ENCODE data around the gene P3H1.

The P3H1 gene

DNA sequence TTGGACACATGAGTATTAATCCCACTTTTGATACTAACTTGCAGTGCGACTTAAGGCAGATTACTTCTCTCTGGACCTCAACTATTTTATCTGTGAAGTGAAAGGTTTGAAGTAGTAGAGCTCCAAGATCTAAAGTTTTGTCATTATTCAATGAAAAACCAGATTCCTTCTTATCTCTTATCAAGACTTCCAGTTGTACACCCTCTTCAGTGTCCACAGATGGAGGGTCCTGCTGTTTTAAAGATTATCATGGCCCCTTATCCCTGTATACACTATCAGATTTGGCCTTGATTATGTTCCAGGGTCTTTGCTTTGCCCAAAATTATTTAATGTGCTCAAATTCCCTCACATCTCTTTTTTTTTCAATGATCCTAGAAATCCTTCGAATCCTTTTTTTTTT is 1.3 kb upstream of the P3H1 start:
- Histone ChIP-seq H3K27ac (ENCODE audit: low read length) (no peak overlapping the region), H3K27me3 (ENCODE audit: control insufficient read depth, insufficient read depth, low read length) (no peaks in the 10 kb centered on the region)

DNA sequence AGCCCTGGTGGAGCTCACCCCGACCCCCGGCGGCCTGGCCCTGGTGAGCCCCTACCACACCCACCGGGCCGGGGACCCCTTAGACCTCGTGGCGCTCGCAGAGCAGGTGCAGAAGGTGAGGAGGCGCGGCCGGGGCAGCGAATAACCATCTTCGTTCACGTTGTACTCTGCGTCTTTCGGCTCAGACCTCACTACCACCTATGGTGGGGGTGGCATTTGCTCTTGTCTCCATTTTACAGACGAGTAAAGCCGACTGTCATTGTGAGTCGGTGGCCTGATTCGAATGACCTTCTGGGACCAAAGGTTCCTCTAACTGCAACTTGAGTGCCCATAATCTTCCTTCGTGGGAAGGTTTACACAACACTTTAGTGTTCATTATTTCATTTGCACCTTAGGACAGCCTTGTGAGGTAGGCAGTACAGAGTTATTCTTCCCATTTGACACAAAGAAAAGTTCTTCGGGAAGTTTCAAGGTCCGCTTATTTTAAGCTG is 727 bp upstream of the P3H1 start:
- no peak overlapping the region for H3K27ac ChIP-seq (ENCODE audit: low read length)
- H3K4me3 ChIP-seq (ENCODE audit: low read length): peak overlapping the region; percentile 91
- H3K27me3 ChIP-seq (ENCODE audit: control insufficient read depth, insufficient read depth, low read length): no peaks in the 10 kb centered on the region
- H3K9ac ChIP-seq (ENCODE audit: low read length): peak overlapping the region; percentile 68
- H3K4me1 ChIP-seq (ENCODE audit: control insufficient read depth, low read depth, low read length): peaks cover 18% of the 10 kb centered on the region
- no peaks in the 10 kb centered on the region for H3K36me3 ChIP-seq (ENCODE audit: control insufficient read depth, low read depth, low read length)
- no peaks in the 10 kb centered on the region for H3K9me3 ChIP-seq (ENCODE audit: control insufficient read depth, low read depth, low read length)

More for the DNA sequence above, 1.3 kb upstream of the P3H1 start:
- peaks cover 18% of the 10 kb centered on the region for H3K4me1 ChIP-seq (ENCODE audit: control insufficient read depth, low read depth, low read length)
- H3K4me3 ChIP-seq (ENCODE audit: low read length): peak overlapping the region; percentile 91
- no peaks in the 10 kb centered on the region for H3K36me3 ChIP-seq (ENCODE audit: control insufficient read depth, low read depth, low read length)
- H3K9me3 ChIP-seq (ENCODE audit: control insufficient read depth, low read depth, low read length): no peaks in the 10 kb centered on the region
- peak overlapping the region; percentile 68 for H3K9ac ChIP-seq (ENCODE audit: low read length)

DNA sequence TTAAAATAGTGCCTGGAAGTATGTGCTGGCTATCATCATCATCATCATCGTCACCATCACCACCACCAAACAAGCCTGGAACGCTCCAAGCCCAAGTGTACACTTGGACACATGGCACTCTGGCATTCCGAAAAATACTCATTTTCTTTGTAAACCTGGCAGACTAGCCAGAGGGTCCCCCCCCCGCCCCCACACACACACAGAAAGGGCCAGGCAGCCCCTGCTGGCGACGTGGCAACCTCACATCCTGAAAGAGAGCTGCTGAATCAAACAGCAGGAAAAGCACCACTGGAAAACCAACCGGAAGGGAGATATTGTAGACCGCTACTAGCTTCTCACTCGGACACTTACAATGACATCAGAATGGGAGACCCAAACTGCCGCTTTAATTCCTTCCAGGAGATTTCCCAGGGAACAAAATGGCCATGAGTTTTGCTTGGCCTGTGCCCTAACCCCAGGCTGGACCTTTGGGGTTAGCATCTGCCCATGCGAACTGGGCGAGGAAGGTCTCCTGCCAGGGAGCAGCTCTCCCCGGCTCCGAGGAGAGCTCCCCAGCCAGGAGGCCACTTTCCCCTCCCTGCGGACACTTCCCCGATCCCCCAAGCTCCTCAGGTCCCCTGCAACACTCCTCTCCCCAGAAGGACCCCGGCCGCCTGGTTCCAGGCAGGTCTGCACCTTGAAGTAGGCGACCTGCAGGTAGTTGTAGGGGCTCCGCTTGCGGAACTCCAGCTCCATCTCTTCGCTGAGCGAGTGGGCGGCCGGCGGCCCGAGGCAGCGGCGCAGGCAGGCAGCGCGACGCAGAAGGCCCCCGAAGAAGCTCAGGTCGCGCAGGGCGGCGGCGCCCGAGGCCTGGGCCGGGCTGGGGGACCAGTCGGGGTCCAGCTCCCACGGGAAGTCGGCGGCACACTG is 742 bp downstream of the P3H1 start:
- Histone ChIP-seq H3K4me1 (ENCODE audit: control insufficient read depth, low read depth, low read length) (peaks cover 18% of the 10 kb centered on the region), H3K9me3 (ENCODE audit: control insufficient read depth, low read depth, low read length) (no peaks in the 10 kb centered on the region), H3K4me3 (ENCODE audit: low read length) (peak overlapping the region; percentile 91), H3K27ac (ENCODE audit: low read length) (no peak overlapping the region), H3K9ac (ENCODE audit: low read length) (peak overlapping the region; percentile 68), H3K27me3 (ENCODE audit: control insufficient read depth, insufficient read depth, low read length) (no peaks in the 10 kb centered on the region), H3K36me3 (ENCODE audit: control insufficient read depth, low read depth, low read length) (no peaks in the 10 kb centered on the region)

DNA sequence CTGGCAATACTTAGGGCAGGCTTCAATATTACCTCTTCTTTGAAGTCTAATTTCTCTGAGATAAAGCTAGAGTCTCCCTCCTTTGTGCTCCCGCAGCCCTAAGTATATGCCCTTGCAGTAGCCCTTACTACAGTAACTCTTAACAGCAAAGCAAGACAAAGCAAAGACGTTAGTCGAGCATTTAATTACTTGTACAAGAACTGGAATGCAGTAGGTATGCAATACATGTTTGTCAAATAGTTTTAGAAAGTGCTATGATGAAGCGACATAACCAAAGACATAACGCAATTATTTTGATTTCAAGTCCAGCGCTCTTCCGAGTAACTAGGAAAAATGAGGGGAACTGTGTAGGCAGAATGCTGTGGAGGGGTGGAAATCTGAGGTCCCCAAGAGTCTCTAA is 1.6 kb downstream of the P3H1 start:
- Histone ChIP-seq H3K9me3 (ENCODE audit: control insufficient read depth, low read depth, low read length) (no peaks in the 10 kb centered on the region), H3K4me3 (ENCODE audit: low read length) (peak overlapping the region; percentile 91), H3K36me3 (ENCODE audit: control insufficient read depth, low read depth, low read length) (no peaks in the 10 kb centered on the region), H3K27ac (ENCODE audit: low read length) (no peak overlapping the region), H3K27me3 (ENCODE audit: control insufficient read depth, insufficient read depth, low read length) (no peaks in the 10 kb centered on the region), H3K4me1 (ENCODE audit: control insufficient read depth, low read depth, low read length) (peaks cover 18% of the 10 kb centered on the region), H3K9ac (ENCODE audit: low read length) (peak overlapping the region; percentile 49)

DNA sequence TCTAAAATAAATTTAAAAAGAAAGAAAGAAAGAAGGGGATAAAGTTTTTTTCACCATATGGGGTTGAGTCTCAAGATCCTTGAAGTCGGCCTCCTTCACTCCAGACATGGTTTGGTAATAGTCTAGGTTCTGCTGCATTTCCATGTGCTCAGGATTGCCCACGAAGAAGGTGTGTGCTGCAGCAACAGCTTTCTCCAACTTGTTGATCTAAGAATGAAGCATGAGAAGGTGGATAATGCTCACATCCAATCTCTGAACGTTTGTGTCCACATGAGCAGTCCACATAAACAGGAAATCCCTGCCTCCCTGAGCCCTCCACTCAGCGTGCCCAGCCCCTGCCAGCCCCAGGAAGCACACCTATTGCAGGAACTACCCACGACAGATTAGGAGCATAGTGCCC is 4.6 kb downstream of the P3H1 start:
- peaks cover 12% of the 10 kb centered on the region for H3K4me1 ChIP-seq (ENCODE audit: control insufficient read depth, low read depth, low read length)
- H3K27me3 ChIP-seq (ENCODE audit: control insufficient read depth, insufficient read depth, low read length): no peaks in the 10 kb centered on the region
- no peak overlapping the region for H3K4me3 ChIP-seq (ENCODE audit: low read length)
- no peak overlapping the region for H3K9ac ChIP-seq (ENCODE audit: low read length)
- H3K36me3 ChIP-seq (ENCODE audit: control insufficient read depth, low read depth, low read length): peaks cover 17% of the 10 kb centered on the region
- no peaks in the 10 kb centered on the region for H3K9me3 ChIP-seq (ENCODE audit: control insufficient read depth, low read depth, low read length)
- no peak overlapping the region for H3K27ac ChIP-seq (ENCODE audit: low read length)

DNA sequence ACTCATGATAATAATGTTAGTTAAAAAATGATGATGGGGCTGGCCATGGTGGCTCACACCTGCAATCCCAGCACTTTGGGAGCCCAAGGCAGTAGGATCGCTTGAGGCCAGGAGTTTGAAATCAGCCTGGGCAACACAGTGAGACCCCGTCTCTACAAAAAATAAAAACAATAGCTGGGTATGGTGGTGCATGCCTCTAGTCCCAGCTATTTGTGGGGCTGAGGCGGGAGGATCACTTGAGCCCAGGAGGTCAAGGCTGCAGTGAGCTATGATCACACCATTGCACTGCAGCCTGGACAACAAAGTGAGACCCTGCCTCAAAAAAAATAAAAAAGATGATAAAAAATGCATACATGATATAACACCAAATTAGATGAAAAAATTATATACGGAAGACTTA is 5.3 kb downstream of the P3H1 start:
- H3K27me3 ChIP-seq (ENCODE audit: control insufficient read depth, insufficient read depth, low read length): no peaks in the 10 kb centered on the region
- H3K9me3 ChIP-seq (ENCODE audit: control insufficient read depth, low read depth, low read length): no peaks in the 10 kb centered on the region
- no peak overlapping the region for H3K4me3 ChIP-seq (ENCODE audit: low read length)
- H3K36me3 ChIP-seq (ENCODE audit: control insufficient read depth, low read depth, low read length): peaks cover 19% of the 10 kb centered on the region
- no peak overlapping the region for H3K9ac ChIP-seq (ENCODE audit: low read length)
- H3K4me1 ChIP-seq (ENCODE audit: control insufficient read depth, low read depth, low read length): peaks cover 12% of the 10 kb centered on the region
- no peak overlapping the region for H3K27ac ChIP-seq (ENCODE audit: low read length)

DNA sequence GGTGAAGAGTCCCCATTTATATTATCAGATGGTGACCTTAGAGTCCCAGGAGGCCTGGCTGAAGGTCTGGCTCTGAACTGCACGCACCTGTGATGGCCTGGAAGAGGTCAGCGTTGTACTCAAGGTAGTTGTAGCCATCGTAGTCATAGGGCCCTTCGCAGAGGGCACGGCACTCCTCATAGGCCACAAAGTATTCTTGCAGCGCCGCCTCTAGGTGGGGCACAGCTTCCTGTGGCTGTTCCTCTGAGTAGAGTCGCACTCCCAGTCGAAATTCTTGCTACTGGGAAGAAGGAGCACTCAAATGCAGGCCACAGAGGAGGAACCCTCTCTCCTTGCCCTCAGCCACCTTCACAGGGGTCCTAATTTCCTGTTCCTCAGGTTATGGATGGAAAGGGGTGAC is 7.7 kb downstream of the P3H1 start:
- no peaks in the 10 kb centered on the region for H3K9me3 ChIP-seq (ENCODE audit: control insufficient read depth, low read depth, low read length)
- no peak overlapping the region for H3K9ac ChIP-seq (ENCODE audit: low read length)
- no peak overlapping the region for H3K4me3 ChIP-seq (ENCODE audit: low read length)
- peaks cover 42% of the 10 kb centered on the region for H3K36me3 ChIP-seq (ENCODE audit: control insufficient read depth, low read depth, low read length)
- no peaks in the 10 kb centered on the region for H3K4me1 ChIP-seq (ENCODE audit: control insufficient read depth, low read depth, low read length)
- H3K27ac ChIP-seq (ENCODE audit: low read length): no peak overlapping the region
- H3K27me3 ChIP-seq (ENCODE audit: control insufficient read depth, insufficient read depth, low read length): no peaks in the 10 kb centered on the region

DNA sequence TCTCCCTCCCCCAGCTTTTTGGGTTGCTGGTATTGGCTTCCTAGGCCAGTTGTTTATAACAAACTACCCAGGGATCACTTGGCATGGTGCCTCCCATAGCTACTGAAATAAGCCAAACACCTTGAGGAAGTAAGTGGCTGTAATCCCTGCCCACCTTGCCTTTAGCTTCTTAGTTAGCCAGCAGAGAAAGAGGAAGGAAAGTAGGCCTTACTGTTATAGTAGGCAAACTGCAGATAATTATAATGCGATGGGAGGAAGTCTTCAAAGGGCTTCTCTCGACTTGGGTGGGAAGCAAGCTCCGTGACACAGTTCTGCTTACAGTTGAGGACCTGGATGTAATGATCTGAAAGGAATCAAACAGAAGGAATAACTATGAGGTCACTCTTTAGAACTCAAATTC is 8.2 kb downstream of the P3H1 start:
- no peak overlapping the region for H3K9ac ChIP-seq (ENCODE audit: low read length)
- H3K27ac ChIP-seq (ENCODE audit: low read length): no peak overlapping the region
- H3K9me3 ChIP-seq (ENCODE audit: control insufficient read depth, low read depth, low read length): no peaks in the 10 kb centered on the region
- H3K27me3 ChIP-seq (ENCODE audit: control insufficient read depth, insufficient read depth, low read length): no peaks in the 10 kb centered on the region
- H3K4me1 ChIP-seq (ENCODE audit: control insufficient read depth, low read depth, low read length): no peaks in the 10 kb centered on the region
- H3K36me3 ChIP-seq (ENCODE audit: control insufficient read depth, low read depth, low read length): peaks cover 45% of the 10 kb centered on the region
- H3K4me3 ChIP-seq (ENCODE audit: low read length): no peak overlapping the region

DNA sequence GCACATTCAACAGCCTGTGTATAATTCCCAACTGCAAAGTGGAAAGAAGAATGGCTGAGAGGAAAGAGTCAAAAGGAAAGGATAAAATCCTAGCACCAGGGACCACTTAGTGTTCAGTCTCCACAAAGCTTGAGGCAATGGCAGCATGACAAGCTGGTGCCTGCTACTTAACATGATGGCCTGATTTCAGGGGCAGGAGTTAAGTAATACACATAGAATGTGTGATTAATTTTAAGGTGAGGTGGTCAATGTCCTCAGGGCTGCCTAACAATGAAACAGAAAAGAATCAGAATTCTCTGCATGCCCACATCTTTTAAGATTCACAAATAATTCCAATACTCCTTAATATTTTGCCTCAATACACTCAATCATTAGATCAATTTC is 8.9 kb downstream of the P3H1 start:
- no peak overlapping the region for H3K27ac ChIP-seq (ENCODE audit: low read length)
- no peak overlapping the region for H3K9ac ChIP-seq (ENCODE audit: low read length)
- no peak overlapping the region for H3K4me3 ChIP-seq (ENCODE audit: low read length)
- no peaks in the 10 kb centered on the region for H3K27me3 ChIP-seq (ENCODE audit: control insufficient read depth, insufficient read depth, low read length)
- H3K4me1 ChIP-seq (ENCODE audit: control insufficient read depth, low read depth, low read length): no peaks in the 10 kb centered on the region
- H3K36me3 ChIP-seq (ENCODE audit: control insufficient read depth, low read depth, low read length): peaks cover 51% of the 10 kb centered on the region
- H3K9me3 ChIP-seq (ENCODE audit: control insufficient read depth, low read depth, low read length): no peaks in the 10 kb centered on the region

DNA sequence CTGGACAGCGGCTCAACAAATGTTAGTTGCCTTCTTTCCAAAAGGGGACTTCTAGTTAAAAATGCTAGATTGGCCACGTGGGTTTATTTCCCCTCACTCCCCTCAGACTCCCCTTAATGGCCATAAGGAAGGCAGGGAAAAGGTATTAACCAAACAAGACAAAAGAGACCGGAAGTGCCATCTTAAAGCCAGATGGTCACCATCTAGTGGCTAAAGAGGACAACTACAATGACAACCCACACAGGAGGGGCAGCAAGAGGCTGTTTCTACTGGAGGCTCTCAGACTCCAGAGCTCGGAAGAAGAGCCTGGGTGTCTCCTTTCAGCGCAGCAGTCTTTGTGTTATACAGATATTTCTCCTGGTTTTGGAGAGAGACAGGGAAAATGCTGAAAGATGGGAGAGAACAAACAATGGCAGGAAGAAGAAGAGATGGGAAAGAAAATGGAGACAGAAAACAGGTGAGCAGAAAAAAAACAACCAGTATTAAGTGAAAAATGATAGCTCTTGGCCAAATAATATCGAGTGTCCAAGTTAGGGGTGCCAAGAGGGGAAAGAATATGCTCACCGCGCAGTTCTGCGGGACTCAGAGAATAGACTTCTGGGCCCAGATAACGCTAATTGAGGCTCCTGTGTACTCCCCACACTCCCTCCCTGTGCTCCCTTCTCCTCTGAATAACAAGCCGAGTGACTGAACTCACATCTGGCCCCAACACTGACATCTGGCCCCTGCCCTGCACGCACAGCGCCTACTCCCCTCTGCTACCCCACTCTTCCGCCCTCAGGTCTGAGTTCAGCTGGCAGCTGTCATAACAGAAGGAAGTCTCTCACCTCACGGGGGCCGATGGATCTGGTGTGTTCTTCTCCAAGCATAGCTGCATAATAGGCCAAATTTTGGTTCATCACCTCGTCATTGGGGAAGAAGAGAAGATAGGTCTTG is 9.6 kb downstream of the P3H1 start:
- Histone ChIP-seq H3K4me3 (ENCODE audit: low read length) (no peak overlapping the region), H3K9ac (ENCODE audit: low read length) (no peak overlapping the region), H3K9me3 (ENCODE audit: control insufficient read depth, low read depth, low read length) (no peaks in the 10 kb centered on the region), H3K36me3 (ENCODE audit: control insufficient read depth, low read depth, low read length) (peaks cover 58% of the 10 kb centered on the region), H3K4me1 (ENCODE audit: control insufficient read depth, low read depth, low read length) (no peaks in the 10 kb centered on the region), H3K27ac (ENCODE audit: low read length) (no peak overlapping the region), H3K27me3 (ENCODE audit: control insufficient read depth, insufficient read depth, low read length) (no peaks in the 10 kb centered on the region)

DNA sequence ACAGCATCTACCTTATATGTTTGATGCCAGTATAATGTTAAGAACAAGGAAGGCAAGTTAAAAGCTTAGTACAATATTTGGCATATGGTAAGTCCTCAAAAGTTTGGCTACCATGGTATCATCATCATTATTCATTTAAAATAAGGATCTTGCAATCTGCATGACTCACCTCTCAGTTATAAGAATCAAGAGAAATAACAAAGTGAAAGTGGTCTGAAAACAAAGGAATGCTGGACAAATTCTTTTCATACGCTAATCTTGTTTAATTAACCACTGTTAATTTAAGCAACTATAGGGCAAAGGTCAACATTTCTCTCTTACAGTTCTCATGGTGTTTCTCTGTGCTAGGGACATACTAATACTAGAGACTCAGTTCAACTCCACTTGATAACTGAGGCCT is 13.8 kb downstream of the P3H1 start:
- Histone ChIP-seq H3K9me3 (ENCODE audit: control insufficient read depth, low read depth, low read length) (no peaks in the 10 kb centered on the region), H3K9ac (ENCODE audit: low read length) (no peak overlapping the region), H3K4me3 (ENCODE audit: low read length) (no peak overlapping the region), H3K27ac (ENCODE audit: low read length) (no peak overlapping the region), H3K4me1 (ENCODE audit: control insufficient read depth, low read depth, low read length) (no peaks in the 10 kb centered on the region), H3K36me3 (ENCODE audit: control insufficient read depth, low read depth, low read length) (peaks cover 73% of the 10 kb centered on the region), H3K27me3 (ENCODE audit: control insufficient read depth, insufficient read depth, low read length) (no peaks in the 10 kb centered on the region)
